GM18951 (cell line): ENCODE data around the gene METTL1.
"Not testable (repeated sequence)": the region's sequence is repeated elsewhere in the genome, so short reads cannot be mapped to it uniquely, and the experiment has no call there.

Source experiments
- POLR2A ChIP-seq: IDR thresholded peaks from 4 replicates; pipeline ENCODE4 v1.6.1; 2011; ENCODE audit warnings: mild to moderate bottlenecking; ENCODE audit not compliant: insufficient read length, insufficient read depth; ENCODE audit errors: extremely low read depth
- in situ Hi-C: fragments of 300-500 bp; cut with MboI; formaldehyde crosslinking; loops from one replicate; pipeline ENCODE4 v1.12.0; 2022; ENCODE audit warnings: low sequenced_read_pairs, mixed read lengths, inconsistent platforms; ENCODE audit not compliant: unreplicated experiment

The METTL1 gene

DNA sequence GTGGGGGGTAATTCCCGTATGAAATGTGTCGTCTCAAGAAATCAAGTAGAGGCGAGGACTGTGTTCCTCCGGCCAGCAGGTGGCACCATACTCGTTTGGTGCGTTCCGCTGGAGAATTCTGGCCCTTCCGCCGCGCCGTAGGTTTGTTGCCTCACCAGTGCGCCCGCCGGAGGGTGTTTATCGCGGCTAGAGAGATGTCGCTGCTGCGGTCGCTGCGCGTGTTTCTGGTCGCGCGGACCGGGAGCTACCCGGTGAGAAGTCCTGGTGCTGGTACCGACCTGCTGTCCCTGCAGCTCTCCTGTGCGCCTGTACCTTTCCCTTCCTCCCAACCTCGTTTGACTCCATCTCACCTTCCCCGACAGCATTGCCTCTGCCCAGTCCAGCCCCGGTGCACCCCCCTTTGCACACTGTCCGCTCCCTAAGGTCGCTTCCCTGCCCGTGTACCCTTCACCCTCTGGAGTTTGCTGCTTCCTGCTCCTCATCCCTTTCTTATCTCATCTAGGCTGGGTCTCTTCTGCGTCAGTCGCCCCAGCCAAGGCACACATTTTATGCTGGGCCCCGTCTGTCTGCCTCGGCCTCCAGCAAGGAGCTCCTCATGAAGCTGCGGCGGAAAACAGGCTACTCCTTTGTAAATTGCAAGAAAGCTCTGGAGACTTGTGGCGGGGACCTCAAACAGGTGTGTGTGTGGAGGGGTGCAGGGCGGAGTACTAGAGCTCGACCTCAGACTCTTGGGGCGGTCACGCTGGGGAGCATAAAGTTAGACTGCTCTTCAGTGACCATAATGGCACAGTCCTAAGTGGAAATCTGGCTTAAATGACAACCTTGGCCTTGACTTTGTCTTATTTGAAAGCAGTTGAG, 10.9 kb upstream of the METTL1 start, which contains the start of gene TSFM:
TSS of gene TSFM (plus strand) at position 180 of the 858 bp plus-strand sequence. CDS start at position 195, 15 bp downstream.
- peak; percentile 88 for TF ChIP-seq POLR2A
- in situ Hi-C loops, result no loop called here

DNA sequence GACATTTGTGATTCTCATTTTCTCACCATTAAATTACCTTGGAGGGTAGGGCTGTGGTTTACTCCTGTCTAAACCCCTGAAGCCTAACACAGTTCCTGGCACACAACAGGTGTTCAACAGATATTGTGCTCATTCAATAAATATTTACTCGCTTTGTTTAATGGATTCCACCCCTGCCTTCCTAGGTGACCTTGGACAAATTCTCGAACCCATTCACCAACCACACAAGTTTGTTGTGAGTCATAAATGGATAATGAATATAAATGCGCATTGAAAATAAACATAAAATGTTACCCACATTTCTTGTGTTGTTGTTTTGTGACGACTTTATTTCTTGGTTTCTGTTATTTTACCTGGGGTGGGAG, 10.3 kb upstream of the METTL1 start:
- in situ Hi-C loops, result no loop called here
- TF ChIP-seq POLR2A, result no peak

DNA sequence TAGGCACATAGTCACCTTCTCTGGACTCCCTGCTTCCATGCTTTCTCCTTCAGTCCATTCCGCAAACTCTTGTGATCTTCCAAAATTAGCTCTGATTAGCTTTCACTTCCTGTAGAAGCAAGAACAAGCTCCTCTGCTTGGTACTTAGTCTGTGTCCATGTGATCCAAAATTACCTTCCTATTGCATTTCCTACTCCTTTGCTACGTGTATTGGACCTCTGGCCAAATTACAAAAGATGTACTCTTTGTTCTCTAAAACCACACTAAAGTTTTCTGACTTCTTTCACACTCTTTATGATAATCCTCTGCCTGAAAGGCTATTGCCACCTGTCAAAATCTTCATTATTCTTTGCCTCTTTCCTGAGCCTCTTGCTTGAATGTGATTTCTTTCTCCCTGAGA, 9.9 kb upstream of the METTL1 start:
- TF ChIP-seq POLR2A, result no peak
- in situ Hi-C loops, result no loop called here

DNA sequence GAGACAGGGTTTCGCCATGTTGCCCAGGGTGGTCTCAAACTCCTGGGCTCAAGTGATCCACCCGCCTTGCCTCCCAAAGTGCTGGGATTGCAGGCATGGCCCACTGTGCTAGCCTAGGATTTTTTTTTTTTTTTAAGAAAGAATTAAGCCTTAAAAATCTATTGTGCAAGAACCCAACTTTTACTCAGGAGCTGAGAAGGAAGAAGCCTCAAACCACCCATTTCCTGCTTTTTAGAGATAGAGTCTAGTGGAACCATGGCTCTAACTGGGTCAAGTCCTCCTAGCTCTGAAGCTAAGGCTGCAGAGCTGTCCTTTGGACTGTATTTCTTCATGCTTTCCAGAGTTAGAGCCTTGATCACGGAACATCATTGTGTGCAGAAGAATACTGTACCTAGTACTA, 9.3 kb upstream of the METTL1 start:
- in situ Hi-C loops, result no loop called here
- no peak for TF ChIP-seq POLR2A

DNA sequence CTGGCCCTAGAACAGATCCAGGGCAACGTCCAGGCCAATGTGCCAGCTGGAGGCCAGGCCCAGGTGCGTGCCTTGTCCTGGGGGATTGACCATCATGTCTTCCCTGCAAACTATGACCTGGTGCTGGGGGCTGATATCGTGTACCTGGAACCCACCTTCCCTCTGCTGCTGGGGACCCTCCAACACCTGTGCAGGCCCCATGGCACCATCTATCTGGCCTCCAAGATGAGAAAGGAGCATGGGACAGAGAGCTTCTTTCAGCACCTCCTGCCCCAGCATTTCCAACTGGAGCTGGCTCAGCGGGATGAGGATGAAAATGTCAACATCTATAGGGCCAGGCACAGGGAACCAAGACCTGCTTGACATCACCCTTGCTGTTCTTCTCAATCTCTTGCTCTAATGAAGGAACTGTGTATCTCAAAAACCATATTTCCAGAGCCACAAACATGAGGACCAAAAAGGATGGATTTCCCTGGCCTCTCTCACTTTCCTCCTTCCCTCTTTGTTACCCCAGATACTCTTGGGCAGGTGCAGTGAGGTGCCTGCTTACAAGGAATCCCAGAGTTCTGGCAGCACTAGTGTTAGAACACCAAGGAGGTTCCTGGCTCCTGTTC, 8.5 kb upstream of the METTL1 start:
- no peak for TF ChIP-seq POLR2A
- in situ Hi-C loops, result no loop called here

DNA sequence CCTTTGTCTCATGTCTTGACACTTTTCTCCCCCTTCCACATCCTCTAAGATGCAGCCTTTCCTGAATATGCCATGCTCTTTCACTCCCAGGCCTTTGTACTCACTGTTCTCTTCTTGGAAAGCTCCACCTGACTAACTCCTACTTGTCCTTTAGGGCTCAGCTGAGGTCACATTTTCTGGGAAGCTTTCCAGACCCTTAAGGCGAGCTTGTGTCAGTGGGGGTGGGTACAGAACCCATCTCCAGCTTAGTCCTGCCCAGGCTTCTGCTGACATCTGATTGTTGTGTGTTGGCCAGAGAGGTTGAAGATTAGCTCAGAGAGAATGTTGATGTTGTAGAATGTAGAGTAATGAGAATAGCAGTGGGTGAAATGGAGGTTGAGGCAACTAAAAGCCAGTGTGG, 7.8 kb upstream of the METTL1 start:
- in situ Hi-C loops, result no loop called here
- TF ChIP-seq POLR2A, result no peak

DNA sequence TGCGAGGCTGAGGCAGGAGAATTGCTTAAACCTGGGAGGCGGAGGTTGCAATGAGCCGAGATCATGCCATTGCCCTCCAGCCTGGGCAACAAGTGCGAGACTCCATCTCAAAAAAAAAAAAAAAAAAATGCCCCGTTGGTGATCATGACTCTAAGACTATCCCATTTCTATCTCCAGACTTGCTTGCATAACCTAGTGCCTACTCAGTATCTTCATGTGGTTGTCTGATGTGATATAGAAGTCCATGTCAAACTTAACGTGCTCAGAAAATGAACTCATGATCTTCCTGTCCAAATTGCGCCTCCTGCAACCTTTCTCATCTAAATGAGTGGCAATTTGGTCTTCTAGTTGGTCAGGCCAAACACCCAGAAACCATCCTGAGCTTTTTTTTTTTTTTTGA, 6.0 kb upstream of the METTL1 start:
- in situ Hi-C loops, result no loop called here
- TF ChIP-seq POLR2A, result no peak

DNA sequence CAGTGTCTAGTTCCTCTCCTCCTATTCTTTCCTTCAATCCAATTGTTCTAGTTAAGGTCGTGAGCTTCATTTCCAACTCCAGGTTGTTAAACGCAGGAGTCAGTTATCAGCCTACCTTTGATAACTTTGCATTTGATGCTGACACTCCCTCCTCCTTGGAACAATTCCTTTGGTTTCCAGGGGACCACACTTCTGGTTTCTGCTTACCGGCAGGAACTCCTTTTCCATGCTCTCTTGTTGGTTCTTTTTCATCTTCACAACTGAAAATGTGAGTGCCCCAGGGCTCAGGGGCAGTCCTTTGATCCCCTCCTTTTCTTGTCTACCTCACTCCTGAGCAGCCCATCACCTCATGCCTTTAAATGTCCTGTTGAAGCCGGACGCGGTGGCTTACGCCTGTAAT, 5.5 kb upstream of the METTL1 start:
- no peak for TF ChIP-seq POLR2A
- in situ Hi-C loops, result no loop called here

DNA sequence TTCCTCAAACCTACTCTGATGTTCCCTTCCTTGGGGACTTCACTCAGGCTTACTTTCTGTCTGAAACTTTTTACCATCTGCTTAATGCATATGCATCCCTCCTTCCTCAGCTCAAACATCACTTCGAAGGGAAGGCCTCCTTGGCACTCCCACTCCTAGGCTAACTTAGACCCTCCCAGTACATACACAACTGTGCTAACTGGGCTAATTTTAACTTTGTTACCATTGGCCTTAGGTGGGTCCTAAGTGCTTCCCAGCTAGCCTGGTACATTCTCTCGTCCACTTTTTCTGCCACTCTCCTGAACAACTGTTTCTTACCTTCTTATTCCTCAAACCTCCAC, 4.3 kb upstream of the METTL1 start:
- TF ChIP-seq POLR2A, result no peak
- in situ Hi-C loops, result no loop called here

DNA sequence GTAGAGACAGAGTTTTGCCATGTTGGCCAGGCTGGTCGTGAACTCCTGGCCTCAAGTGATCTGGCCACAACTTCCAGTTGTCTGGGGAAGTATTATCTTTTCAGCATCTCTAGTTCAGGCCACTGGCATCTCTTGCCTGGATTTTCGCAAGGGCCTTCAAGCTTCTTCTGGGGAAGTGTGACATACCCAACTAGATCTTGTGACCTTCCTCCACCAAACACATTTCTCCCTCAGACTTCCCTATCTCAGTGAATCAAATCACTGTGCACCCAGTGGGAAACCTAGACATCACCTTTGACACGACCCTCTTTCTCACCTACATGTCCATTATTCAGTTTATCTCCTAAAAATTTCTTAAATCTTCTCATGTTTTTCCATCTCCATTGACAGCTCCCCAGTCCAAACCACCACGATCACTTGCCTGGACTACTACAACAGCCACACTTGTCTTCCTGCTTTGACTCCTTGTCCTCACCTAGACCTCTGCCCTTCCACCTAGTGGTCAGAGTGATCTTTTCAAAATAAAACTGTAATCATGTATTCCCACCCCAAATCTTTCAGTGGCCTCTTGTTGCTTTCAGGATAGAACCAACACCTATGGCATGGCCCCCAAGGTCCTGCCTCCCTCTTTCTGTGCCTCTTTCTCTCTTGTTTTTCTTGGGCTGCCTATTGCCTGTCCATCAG, 3.8 kb upstream of the METTL1 start:
- in situ Hi-C loops, result no loop called here
- no peak for TF ChIP-seq POLR2A

DNA sequence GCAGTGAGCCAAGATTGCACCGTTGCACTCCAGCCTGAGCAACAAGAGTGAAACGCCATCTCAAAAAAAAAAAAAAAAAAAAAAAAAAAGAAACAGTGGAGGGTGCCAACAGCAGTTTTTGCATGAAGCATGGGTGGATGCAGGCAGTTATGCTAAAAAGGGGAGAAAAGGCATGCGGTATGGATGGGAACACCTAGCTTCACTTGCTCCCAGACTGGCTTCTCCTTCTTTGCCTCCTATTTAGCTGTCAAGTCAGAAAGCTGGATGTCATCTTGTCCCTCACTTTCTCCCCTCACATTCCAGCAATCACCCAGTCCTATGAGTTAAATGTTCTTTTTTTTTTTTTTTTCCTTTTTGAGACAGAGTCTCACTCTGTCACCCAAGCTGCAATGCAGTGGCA, 3.1 kb upstream of the METTL1 start:
- in situ Hi-C loops, result no loop called here
- no peak for TF ChIP-seq POLR2A

DNA sequence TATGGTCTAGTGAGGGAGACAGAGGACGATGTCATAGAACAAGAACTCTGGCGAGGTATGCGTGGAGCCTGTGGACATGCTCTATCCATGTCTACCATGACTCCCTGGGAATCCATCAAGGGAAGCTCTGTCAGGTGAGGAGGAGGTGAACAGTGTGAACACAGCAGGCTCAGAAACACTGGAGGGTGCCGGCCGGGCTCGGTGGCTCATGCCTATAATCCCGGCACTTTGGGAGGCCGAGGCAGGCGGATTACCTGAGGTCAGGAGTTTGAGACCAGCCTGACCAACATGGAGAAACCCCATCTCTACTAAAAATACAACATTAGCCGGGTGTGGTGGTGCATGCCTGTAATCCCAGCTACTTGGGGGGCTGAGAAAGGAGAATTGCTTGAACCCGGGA, 2.7 kb upstream of the METTL1 start:
- in situ Hi-C loops, result not testable (repeated sequence)

DNA sequence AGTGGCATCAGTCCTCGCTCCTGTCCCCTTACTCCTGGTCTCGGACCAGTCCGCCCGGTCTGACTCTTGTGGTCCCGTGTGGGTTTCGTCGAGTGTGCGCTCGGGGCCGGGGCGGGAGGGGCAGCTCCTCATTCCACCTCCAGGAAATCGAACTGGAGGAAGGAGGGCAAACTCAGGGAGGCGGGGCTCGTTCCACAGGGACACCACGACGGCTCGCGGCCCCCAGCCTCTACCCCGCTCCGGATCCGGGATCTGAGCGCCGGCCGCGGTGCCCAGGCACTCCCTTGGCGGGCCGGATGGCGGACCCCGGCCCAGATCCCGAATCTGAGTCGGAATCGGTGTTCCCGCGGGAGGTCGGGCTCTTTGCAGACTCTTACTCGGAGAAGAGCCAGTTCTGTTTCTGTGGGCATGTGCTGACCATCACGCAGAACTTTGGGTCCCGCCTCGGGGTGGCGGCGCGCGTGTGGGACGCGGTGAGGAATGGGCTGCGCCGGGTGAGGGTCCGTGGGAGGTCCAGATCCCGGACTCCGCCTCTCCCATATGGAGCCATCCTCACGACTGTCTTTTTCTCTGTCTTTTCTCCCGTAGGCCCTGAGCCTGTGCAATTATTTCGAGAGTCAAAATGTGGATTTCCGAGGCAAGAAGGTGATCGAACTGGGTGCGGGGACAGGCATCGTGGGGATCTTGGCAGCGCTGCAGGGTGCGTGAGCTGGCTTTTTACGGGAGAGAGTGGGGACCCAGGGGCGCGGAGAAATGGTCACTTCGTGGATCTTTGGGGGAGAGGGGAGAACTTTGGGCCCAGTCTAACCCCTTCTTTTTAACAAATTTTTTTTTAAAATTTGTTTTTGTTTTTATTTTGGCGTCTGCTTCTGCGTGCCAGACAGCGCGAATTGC, 771 bp upstream of the METTL1 start, which contains the start of gene EEF1AKMT3:
TSS of gene EEF1AKMT3 (plus strand) at position 186 of the 894 bp plus-strand sequence. CDS start at position 297, 111 bp downstream.
- TF ChIP-seq POLR2A, result no peak
- in situ Hi-C loops, result no loop called here
